Panc1 (cell line): ENCODE data around the gene PIK3R1. TPM values are rescaled to one million over a fixed set of nuclear protein-coding genes. Genes with fewer than 3 reads are reported as not detected.

Experiments
- ATAC-seq: fragments of 200-7000 bp; cut with Tn5 transposase; 2 replicates; pipeline ENCODE4 v1.9.1; 2020; ENCODE audit warnings: mild to moderate bottlenecking, moderate library complexity
- BruUV-seq: library from RNA; stranded (reverse); fragments of 400-500 nt; replicated peaks from 2 replicates; lab custom pipeline; 2021; lab: Mats Ljungman, UMichigan
- CTCF ChIA-PET: fragments of 300-600 bp; sonication (Branson Sonifier 250); formaldehyde crosslinking; loops from one replicate; lab custom pipeline; 2022; ENCODE audit warnings: antibody characterized with exemption; lab: Charles Lee
- POLR2A ChIA-PET: fragments of 300-600 bp; sonication (Branson Sonifier 250); formaldehyde crosslinking; loops from one replicate; lab custom pipeline; 2022; ENCODE audit warnings: antibody characterized with exemption; lab: Charles Lee
- DNase-seq: peaks from one replicate; pipeline ENCODE4 v3.0.0-alpha.2; 2010; ENCODE audit warnings: low read depth, low spot score
- H3K27ac ChIP-seq: 2 replicates; pipeline ENCODE4 v1.5.1; 2011; ENCODE audit warnings: mild to moderate bottlenecking, low read length, inconsistent platforms
- H3K27me3 ChIP-seq: fragments of 200-500 bp; sonication (Bioruptor generic); 2 replicates; pipeline ENCODE4 v1.6.0; 2014; ENCODE audit warnings: low read length, inconsistent platforms; ENCODE audit not compliant: control insufficient read depth, insufficient read depth
- H3K36me3 ChIP-seq: fragments of 200-500 bp; sonication (Bioruptor generic); 2 replicates; pipeline ENCODE4 v1.5.1; 2014; ENCODE audit warnings: inconsistent platforms, mild to moderate bottlenecking, low read length, moderate library complexity; ENCODE audit not compliant: control insufficient read depth, insufficient read depth
- H3K4me1 ChIP-seq: 2 replicates; pipeline ENCODE4 v1.5.1; 2011; ENCODE audit warnings: inconsistent platforms, mild to moderate bottlenecking, low read length, moderate library complexity; ENCODE audit not compliant: control insufficient read depth, insufficient read depth
- H3K4me3 ChIP-seq, 2 experiments: 2 replicates each; pipeline ENCODE4 v1.5.1; 2011 to 2012; ENCODE audit warnings: low read depth in 2 of 2, low read length in 2 of 2, mild to moderate bottlenecking in 2 of 2, inconsistent platforms in 1 of 2, moderate library complexity in 1 of 2
- H3K9me3 ChIP-seq: fragments of 200-500 bp; sonication (Bioruptor generic); 2 replicates; pipeline ENCODE4 v1.5.1; 2014; ENCODE audit warnings: low read depth, mild to moderate bottlenecking, inconsistent platforms, low read length, moderate library complexity; ENCODE audit not compliant: control insufficient read depth, insufficient read depth
- CTCF ChIP-seq: fragments of 450-650 bp; IDR thresholded peaks from 2 replicates; pipeline ENCODE4 v1.5.1; 2017; ENCODE audit warnings: mild to moderate bottlenecking
- POLR2AphosphoS5 ChIP-seq: IDR thresholded peaks from 2 replicates; pipeline ENCODE4 v1.6.1; 2012; ENCODE audit warnings: mild to moderate bottlenecking, low read depth, low read length, moderate library complexity
- REST ChIP-seq, 2 experiments: IDR thresholded peaks; 2 replicates each; pipeline ENCODE4 v1.6.1; 2011 to 2012; ENCODE audit warnings: low read depth in 2 of 2, control low read depth in 1 of 2, low read length in 1 of 2, mild to moderate bottlenecking in 1 of 2, moderate library complexity in 1 of 2; ENCODE audit not compliant: insufficient read depth in 1 of 2
- SIN3A ChIP-seq: IDR thresholded peaks from 2 replicates; pipeline ENCODE4 v1.6.1; 2012; ENCODE audit warnings: low read depth, mild to moderate bottlenecking, low read length, moderate library complexity, borderline replicate concordance; ENCODE audit not compliant: insufficient read depth
- TCF7L2 ChIP-seq: IDR thresholded peaks from 2 replicates; pipeline ENCODE4 v1.6.1; 2011; ENCODE audit warnings: mild to moderate bottlenecking, low read depth, low read length, inconsistent platforms
- in situ Hi-C: cut with HindIII; loops from 2 replicates; pipeline ENCODE4 v1.10.0; 2016; ENCODE audit warnings: low sequenced_read_pairs, low pct_unique_long_range_greater_than_20kb
- intact Hi-C: fragments of 100-400 bp; cut with micrococcal nuclease; formaldehyde crosslinking; loops from one replicate; pipeline ENCODE4 v1.10.0; 2022; ENCODE audit not compliant: unreplicated experiment
- total RNA-seq: library from RNA; stranded (reverse); gene quantifications from one replicate; pipeline ENCODE4 v1.2.1, GENCODE V29; 2021; ENCODE audit not compliant: unreplicated experiment

Gene PIK3R1
- total RNA-seq, 1 experiment from 2014 or later = 23.4 TPM

- no peaks in the 10 kb centered on the region for H3K36me3 ChIP-seq
- DNase-seq (no peak), ATAC-seq (peak; percentile 88)
- H3K4me1 ChIP-seq = peaks cover 62% of the 10 kb centered on the region
- peak overlapping the region in 1 of 2 experiments; percentile 4; a peak in 1 of 4 replicates for H3K4me3 ChIP-seq
- in situ Hi-C loops (no loop called here), intact Hi-C loops (no loop called here)
- BruUV-seq = no TSS peak
- no peak for TF ChIP-seq POLR2AphosphoS5
- TF ChIP-seq REST (IDR thresholded peaks at IDR 0.05; ENCODE audit: insufficient read depth in 1 of 2, low read depth in 2 of 2, low read length in 1 of 2) = no peak
- TF ChIP-seq SIN3A = no peak
- no peak for TF ChIP-seq TCF7L2
- TF ChIP-seq CTCF = no peak
- H3K27ac ChIP-seq = peak overlapping the region; percentile 73
- ChIA-PET CTCF (no interaction called here), POLR2A (no interaction called here)
- no peaks in the 10 kb centered on the region for H3K27me3 ChIP-seq
- no peaks in the 10 kb centered on the region for H3K9me3 ChIP-seq
Measured at GRCh38 chr5:68239487-68239886, 23.9 kb downstream of the PIK3R1 start.

GRCh38 chr5:68240202-68240601 is 24.6 kb downstream of the PIK3R1 start:
- intact Hi-C loops = no loop called here
- ChIA-PET POLR2A (no interaction called here), CTCF (no interaction called here)
- Histone ChIP-seq H3K9me3 (no peaks in the 10 kb centered on the region), H3K4me1 (peaks cover 69% of the 10 kb centered on the region), H3K27me3 (no peaks in the 10 kb centered on the region), H3K36me3 (no peaks in the 10 kb centered on the region), H3K27ac (peak overlapping the region; percentile 83), H3K4me3 (no peak overlapping the region)
- no peak for TF ChIP-seq POLR2AphosphoS5
- no peak for TF ChIP-seq REST (IDR thresholded peaks at IDR 0.05; ENCODE audit: insufficient read depth in 1 of 2, low read depth in 2 of 2, low read length in 1 of 2)
- no peak for TF ChIP-seq TCF7L2
- no peak for TF ChIP-seq CTCF
- TF ChIP-seq SIN3A = no peak
- no peak for DNase-seq
- no peak for ATAC-seq
- no TSS peak for BruUV-seq
- in situ Hi-C loops = no loop called here
